Neuron (in vitro differentiated cells): ENCODE measurements around the gene C19orf81.

Experiments
- H2AFZ ChIP-seq: one replicate; pipeline ENCODE4 v1.6.1; 2013; ENCODE audit warnings: low read depth, mild to moderate bottlenecking, inconsistent platforms, low read length, moderate library complexity
- H3K27me3 ChIP-seq: one replicate; pipeline ENCODE4 v1.6.1; 2013; ENCODE audit warnings: low read length; ENCODE audit not compliant: insufficient read depth
- H3K36me3 ChIP-seq: one replicate; pipeline ENCODE4 v1.6.1; 2013; ENCODE audit warnings: low read length; ENCODE audit not compliant: insufficient read depth
- H3K4me1 ChIP-seq: one replicate; pipeline ENCODE4 v1.6.1; 2013; ENCODE audit warnings: low read length; ENCODE audit not compliant: insufficient read depth
- H3K4me3 ChIP-seq: 2 replicates; pipeline ENCODE4 v1.5.1; 2013; ENCODE audit warnings: mild to moderate bottlenecking, low read length, moderate library complexity
- H3K9me3 ChIP-seq: one replicate; pipeline ENCODE4 v1.6.1; 2013; ENCODE audit warnings: low read length

The C19orf81 gene

DNA sequence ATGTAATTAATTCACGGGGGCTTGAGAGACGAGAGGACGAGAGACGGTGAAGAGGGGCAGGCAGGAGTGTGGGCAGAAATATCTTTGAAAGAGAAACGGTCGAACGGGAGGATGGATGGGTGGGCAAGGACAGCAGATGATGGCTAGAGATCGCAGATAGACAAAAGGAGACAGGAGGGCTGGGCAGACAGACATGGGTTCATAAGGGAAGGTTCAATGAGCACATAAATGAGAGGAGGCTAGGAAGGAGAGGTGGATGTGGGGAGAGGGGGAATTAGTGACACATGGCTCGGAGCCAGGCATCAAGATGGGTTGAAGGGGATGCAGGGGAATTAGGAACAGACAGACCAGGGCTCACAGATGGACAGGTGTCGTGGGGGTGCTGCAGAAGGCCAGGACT lies 10.6 kb upstream of the C19orf81 start:
- Histone ChIP-seq H2AFZ (no peak overlapping the region), H3K9me3 (peaks cover 2% of the 10 kb centered on the region), H3K4me3 (peak overlapping the region; percentile 55), H3K36me3 (no peaks in the 10 kb centered on the region), H3K27me3 (peaks cover 25% of the 10 kb centered on the region), H3K4me1 (peaks cover 4% of the 10 kb centered on the region)

DNA sequence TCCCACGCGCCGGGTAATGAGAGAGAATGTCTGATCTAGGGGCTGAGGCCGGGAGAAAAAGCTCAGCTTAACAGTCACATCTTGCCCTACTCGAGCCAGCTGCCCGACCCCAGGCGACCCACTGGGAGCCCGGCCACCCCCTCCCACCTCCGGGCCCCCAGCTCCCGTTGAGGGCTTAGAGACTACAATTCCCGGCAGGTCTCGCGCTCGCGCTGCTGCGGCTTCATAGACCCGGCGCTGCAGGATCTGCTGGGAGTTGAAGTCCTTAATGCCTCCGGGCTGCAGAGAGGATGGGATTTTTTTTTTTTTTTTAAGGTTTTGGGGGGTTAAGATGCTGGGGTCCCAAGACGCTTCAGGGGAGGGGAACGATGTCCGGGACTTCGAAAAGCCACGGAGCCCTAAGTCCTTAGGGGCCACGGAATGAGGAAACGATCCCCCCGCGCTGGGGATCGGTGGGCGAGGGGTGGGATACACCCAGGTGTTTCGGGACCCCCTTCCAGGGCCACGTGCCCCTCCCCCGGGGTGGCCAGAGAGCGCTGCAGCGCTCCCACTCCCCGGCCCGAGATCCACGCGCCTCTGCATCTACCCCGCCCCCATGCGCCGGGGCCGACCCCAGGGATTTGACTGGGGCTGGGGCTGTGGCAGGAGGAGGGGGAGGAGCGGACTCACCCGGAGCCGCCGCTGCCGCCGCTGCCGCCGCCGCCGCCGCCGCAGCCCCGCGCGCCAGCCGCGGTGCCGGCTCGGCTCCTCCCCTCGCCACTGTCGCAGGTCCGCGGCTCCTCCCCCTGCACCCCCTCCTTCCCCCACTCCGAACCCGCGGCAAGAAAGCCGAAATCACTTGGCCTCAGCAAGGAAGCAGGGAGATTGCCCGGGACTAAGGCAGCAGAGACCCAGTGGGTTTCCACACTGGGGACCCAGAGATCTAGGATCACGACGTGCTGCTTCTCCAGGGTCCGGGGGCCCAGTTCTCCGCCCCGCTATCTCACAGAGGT lies 9.8 kb upstream of the C19orf81 start, which contains the start of gene SYT3:
Gene SYT3 (minus strand): TSS at position 761 of the 992 bp plus-strand sequence. CDS start 2,470 bp downstream, outside the sequence.
- Histone ChIP-seq H3K4me1 (peaks cover 4% of the 10 kb centered on the region), H3K4me3 (peak within 1 kb of the TSS; percentile 55), H3K9me3 (no peaks in the 10 kb centered on the region), H3K27me3 (peaks cover 25% of the 10 kb centered on the region), H2AFZ (peak within 1 kb of the TSS; percentile 75), H3K36me3 (no peaks in the 10 kb centered on the region)

DNA sequence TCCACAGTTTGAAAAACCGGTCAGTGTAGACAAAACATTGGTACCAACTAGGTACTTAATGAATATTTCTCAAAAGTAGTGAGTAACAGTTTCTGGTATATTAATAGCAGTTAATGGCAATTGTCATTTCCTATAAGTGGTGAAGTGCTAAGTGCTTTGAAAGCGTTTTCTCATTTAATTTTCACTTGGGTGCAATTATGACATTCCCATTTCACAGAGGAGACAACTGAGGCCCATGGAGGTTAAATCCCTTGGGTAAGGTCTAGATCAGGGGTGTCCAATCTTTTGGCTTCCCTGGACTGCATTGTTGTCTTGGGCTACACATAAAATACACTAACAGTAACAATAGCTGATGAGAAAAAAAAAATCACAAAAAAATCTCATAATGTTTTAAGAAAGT lies 8.9 kb upstream of the C19orf81 start:
- no peak overlapping the region for H2AFZ ChIP-seq
- H3K4me1 ChIP-seq, result peaks cover 4% of the 10 kb centered on the region
- peaks cover 25% of the 10 kb centered on the region for H3K27me3 ChIP-seq
- peak overlapping the region; percentile 55 for H3K4me3 ChIP-seq
- no peaks in the 10 kb centered on the region for H3K36me3 ChIP-seq
- no peaks in the 10 kb centered on the region for H3K9me3 ChIP-seq

DNA sequence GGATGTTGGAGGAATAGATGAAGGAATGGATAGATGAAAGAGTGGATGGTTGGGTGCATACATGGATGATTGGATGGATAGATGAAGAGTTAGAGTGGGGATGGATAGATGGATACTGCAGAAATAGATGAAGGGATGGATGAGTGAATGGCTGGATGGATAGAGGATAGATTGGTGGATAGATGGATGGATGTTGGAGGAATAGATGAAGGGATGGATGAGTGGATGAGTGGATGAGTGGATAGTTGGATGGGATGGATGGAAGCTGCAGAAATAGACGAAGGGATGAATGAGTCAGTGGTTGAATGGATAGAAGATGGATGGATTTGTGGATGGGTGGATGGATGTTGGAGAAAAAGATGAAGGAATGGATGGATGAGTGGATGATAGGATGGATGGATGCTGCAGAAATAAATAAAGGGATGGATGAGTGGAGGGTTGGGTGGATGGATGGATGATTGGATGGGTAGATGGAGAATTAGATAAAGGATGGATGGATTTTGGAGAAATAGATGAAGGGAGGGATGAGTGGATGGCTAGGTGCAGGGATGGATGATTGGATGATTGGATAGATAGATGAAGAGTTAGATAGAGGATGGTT lies 4.8 kb upstream of the C19orf81 start:
- no peaks in the 10 kb centered on the region for H3K27me3 ChIP-seq
- no peak overlapping the region for H3K4me3 ChIP-seq
- no peak overlapping the region for H2AFZ ChIP-seq
- H3K9me3 ChIP-seq, result no peaks in the 10 kb centered on the region
- H3K36me3 ChIP-seq, result no peaks in the 10 kb centered on the region
- H3K4me1 ChIP-seq, result no peaks in the 10 kb centered on the region

DNA sequence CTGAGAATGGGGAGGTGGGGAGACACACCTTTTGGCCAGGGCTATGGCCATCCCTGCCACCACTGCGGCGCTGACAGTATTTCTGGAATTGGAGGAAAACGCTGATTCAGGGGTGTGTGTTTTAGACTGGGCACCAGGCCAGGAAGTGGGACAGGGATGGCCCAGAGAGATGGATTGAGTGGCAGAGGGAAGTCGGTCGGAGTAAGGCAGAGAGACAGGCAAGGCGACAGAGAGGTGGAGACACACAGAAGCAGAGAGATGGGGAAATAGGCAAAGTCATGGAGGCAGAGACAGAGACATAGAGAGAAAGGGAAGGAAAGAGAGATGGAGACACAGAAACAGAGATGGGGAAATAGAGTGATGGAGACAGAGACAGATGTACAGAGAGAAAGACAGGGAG lies 4.1 kb upstream of the C19orf81 start:
- no peaks in the 10 kb centered on the region for H3K9me3 ChIP-seq
- H3K27me3 ChIP-seq, result no peaks in the 10 kb centered on the region
- no peak overlapping the region for H3K4me3 ChIP-seq
- H3K36me3 ChIP-seq, result no peaks in the 10 kb centered on the region
- no peaks in the 10 kb centered on the region for H3K4me1 ChIP-seq
- no peak overlapping the region for H2AFZ ChIP-seq

DNA sequence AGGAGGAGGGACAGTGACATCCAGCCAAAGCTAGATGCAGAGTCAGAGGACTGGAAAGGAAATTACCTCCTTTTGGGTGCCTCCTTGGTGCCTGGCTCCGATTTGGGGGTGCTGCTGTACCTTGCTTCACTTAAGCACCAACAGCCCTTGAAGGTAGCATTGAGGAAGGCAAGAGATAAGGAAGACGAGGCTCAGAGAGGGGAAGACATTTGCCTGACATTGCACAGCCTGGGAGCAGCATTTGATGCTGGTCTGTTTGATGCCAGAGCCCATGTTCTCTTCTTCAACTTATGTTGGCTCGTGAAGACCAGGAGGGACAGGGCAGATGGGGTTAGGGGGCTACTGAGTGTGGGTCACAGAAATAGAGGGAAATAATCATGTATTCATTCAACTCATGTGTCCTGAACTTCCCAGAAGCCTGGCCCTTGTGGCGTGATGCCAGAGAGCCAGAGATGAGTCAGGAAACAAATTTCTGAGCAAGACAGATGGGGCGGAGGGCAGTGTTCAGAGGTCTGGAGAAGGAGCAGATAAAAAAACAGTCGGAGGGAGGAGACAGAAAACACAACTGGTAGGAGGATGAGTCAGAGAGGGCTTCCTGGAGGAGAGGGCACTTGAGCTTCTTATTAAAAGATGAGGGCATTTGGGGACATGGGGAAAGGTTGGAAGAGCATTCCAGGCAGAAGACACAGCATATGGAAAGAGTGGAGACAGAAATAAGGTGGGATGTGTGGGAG lies 3.0 kb upstream of the C19orf81 start:
- H3K9me3 ChIP-seq, result no peaks in the 10 kb centered on the region

DNA sequence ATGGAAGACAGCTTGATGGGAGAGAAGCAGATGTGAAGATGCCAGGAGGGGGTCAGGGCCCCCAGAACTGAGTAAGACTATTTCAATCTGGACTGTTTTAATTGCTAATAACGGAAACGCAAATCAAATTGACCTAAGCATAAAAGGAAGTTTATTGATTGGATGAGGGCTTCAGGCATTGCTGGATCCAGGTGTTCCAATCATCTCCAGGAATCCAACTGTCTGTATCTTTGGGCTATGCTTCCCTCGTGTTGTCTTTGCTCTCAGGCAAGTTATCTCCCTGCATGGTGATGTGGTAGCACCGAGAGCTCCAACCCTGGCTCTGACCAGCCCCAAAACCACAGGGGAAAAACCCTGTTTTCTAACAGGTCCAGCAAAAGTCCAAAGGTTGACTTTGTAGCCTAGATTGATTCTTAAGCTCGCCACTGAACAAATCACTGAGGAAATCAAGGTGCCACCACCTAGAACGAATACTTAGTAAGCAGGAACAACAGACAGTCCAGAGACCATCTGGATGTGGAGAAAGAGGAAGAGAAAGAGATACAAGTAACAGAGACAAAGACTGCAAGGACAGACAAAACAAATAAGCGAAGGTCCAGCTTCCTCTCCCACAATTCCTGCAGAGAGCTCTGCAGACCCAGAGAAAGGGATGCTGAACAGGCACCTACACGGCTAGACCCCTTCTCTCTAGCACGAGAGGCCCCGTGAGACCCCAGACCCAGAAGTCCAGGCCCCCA lies 1.2 kb upstream of the C19orf81 start:
- H3K4me3 ChIP-seq, result no peak overlapping the region

More for the DNA sequence above, 3.0 kb upstream of the C19orf81 start:
- Histone ChIP-seq H3K36me3 (no peaks in the 10 kb centered on the region), H3K27me3 (no peaks in the 10 kb centered on the region), H2AFZ (no peak overlapping the region), H3K4me3 (no peak overlapping the region), H3K4me1 (no peaks in the 10 kb centered on the region)

DNA sequence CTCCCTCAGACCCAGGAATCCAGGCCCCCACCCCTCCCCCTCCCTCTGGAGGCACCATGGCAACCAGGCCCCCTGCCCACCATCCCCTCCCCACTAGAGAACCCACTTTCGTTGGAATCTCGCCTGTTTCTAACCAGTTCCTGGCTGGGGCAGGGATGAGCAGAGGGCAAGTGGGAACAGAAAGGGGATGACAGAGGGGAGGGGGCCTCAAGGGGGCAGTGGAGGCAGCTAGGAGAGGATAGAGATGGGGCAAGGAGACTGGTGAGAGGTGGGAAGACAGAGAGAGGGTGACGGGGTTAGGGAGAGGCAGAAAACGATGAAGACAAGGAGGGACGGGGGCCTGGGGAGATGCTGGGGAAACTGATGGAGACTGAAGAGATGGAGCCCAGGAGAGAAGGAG lies 586 bp upstream of the C19orf81 start:
- Histone ChIP-seq H3K9me3 (no peaks in the 10 kb centered on the region), H3K4me1 (peaks cover 5% of the 10 kb centered on the region), H3K27me3 (no peaks in the 10 kb centered on the region), H3K4me3 (no peak overlapping the region), H3K36me3 (no peaks in the 10 kb centered on the region), H2AFZ (no peak overlapping the region)

More for the DNA sequence above, 1.2 kb upstream of the C19orf81 start:
- Histone ChIP-seq H3K4me1 (no peaks in the 10 kb centered on the region), H3K36me3 (no peaks in the 10 kb centered on the region), H3K9me3 (no peaks in the 10 kb centered on the region), H2AFZ (no peak overlapping the region), H3K27me3 (no peaks in the 10 kb centered on the region)

DNA sequence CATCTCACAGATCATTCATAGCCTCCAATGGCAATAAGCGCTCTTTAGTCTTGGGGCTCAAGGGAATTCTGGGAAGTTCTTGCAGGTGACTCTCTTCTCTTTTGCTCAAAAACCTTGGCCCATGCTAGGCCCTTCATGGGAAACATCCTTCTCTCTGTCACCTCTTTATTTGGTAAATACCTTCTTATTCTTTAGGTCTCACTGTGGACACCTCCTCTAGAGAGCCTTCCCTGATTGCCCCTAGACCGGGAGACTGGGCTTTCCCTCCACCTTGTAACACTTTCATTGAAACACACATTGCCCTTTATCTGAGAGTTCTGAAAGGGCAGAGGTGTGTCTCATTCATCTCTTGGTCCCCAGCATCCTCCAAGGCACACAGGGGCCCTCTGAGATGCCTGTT lies 1.9 kb downstream of the C19orf81 start:
- Histone ChIP-seq H3K27me3 (no peaks in the 10 kb centered on the region), H3K36me3 (no peaks in the 10 kb centered on the region), H3K4me1 (peaks cover 8% of the 10 kb centered on the region), H3K4me3 (no peak overlapping the region), H3K9me3 (no peaks in the 10 kb centered on the region), H2AFZ (no peak overlapping the region)

DNA sequence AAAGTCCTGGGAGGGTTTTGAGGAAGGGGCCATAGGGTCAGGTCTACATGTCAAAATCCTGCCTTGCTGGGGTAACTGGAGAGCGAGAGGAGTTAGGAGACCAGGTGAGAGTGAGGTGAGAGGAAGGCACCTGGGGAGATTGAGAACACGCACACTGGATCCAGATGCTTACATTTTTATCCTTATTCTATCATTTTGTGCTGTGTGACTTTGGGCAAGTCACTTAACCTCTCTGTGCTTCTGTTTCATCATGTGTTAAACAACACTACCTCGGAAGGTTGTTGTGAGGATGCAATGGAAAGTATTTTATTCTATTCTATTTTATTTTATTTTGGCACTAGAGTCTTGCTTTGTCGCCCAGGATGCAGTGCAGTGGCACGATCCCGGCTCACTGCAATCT lies 3.5 kb downstream of the C19orf81 start:
- Histone ChIP-seq H2AFZ (no peak overlapping the region), H3K27me3 (no peaks in the 10 kb centered on the region)

DNA sequence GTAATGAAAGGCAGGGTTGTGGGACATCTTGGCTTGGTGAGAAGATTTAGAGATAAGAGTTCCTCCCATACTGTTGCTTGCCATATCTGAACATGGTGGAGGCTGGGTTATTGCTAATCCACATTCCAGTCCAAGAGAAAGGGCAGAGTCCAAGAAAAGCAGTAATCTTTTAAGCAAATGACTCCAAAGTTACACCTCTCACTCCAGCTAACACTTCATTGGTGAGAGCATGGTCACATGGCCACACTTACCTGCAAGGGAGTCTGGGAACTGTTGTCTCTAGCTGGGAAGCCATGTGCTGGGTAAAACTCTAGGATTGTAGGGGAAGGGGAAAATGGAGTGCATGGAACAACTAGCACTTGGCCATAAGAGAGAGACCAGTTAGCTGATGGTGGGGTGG lies 5.6 kb downstream of the C19orf81 start:
- H2AFZ ChIP-seq, result no peak overlapping the region
- H3K4me3 ChIP-seq, result no peak overlapping the region
- no peaks in the 10 kb centered on the region for H3K27me3 ChIP-seq
- H3K9me3 ChIP-seq, result no peaks in the 10 kb centered on the region
- H3K4me1 ChIP-seq, result peaks cover 22% of the 10 kb centered on the region
- H3K36me3 ChIP-seq, result no peaks in the 10 kb centered on the region

More for the DNA sequence above, 3.5 kb downstream of the C19orf81 start:
- peaks cover 15% of the 10 kb centered on the region for H3K4me1 ChIP-seq
- H3K4me3 ChIP-seq, result no peak overlapping the region
- no peaks in the 10 kb centered on the region for H3K9me3 ChIP-seq
- no peaks in the 10 kb centered on the region for H3K36me3 ChIP-seq

DNA sequence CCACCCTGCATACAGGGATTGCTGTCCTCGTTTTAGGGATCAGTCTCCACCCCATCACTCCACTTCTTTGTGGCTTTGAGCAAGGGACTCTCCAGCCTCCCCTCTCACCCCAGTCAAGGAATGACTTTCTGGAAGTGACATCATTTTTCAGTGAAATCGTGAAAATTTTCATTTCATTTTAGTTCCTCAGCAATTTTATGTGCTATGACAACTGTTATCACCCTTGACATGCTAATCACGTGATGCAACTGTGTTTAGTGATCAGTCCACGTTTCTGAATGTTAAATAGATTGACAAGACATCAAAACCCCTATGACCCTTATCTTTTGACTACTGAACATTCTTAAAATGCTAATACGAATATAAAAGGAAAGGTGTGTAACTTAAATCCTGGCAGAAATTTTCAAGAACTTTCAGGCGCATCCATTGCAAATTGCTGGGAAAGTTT lies 8.0 kb downstream of the C19orf81 start:
- Histone ChIP-seq H3K27me3 (no peaks in the 10 kb centered on the region), H3K4me3 (peak overlapping the region; percentile 66), H3K36me3 (no peaks in the 10 kb centered on the region)

More for the DNA sequence above, 8.0 kb downstream of the C19orf81 start:
- Histone ChIP-seq H2AFZ (no peak overlapping the region), H3K4me1 (peaks cover 29% of the 10 kb centered on the region), H3K9me3 (no peaks in the 10 kb centered on the region)
